ENCODE measurements around the gene EGFL8. TPM values are rescaled to one million over a fixed set of nuclear protein-coding genes. Genes with fewer than 3 reads are reported as not detected.
"Not testable (repeated sequence)": the region's sequence is repeated elsewhere in the genome, so short reads cannot be mapped to it uniquely, and the experiment has no call there.

The EGFL8 gene
- 0.64 and 2.3 TPM in 2 replicates for total RNA-seq

DNA sequence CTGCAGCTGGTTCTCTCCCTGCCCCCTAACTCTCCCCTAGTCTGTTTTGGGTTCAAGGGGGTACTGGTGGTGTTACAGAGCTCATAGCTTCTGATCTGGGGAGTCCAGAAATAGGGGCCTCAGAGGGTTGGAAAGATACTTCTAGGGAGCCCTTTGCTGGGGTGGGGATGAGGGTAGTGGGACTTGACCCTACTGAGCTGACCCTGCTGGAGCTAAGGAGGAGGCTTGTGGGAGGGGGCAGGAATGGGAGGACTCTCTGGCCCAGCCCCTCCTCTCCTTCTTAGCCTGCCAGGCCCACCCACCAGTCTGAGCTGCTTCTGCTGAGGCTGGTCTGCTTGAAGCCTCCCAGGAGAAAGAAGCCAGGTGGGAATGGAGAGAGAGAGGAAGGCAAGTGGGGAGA lies at the start of gene EGFL8:
TSS of gene EGFL8 (plus strand) at position 301 of the 400 bp plus-strand sequence. CDS start 1,571 bp downstream, outside the sequence.
- no peak for DNase-seq (ENCODE audit: low read depth in 2 of 2)

GRCh38 chr6:32114796-32115195 lies 49.6 kb upstream of the EGFL8 start:
- DNase-seq (ENCODE audit: low read depth in 2 of 2) = peak; percentile 42 to 54

GRCh38 chr6:32115623-32116022 lies 48.8 kb upstream of the EGFL8 start:
- no peak for DNase-seq (ENCODE audit: low read depth in 2 of 2)

DNA sequence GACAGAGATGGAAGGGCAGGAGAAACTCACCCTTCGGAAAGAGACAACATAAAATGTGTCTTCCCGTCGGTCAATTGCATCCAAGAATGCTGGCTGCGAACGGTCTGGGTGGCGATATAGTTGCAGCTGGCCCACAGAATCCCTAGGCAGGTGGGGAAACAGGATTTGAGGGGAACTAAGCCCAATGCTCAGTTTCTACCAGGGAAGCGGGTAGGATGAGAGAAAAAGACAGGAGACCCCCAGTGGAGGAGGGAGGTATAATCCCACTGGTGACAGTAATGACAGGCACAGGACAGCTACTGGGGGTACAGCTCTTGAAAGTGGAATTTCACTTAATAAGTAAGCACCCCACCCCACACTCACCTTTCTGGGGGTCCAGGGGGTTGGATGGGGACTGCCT lies 47.7 kb upstream of the EGFL8 start:
- DNase-seq (ENCODE audit: low read depth in 2 of 2) = peak; percentile 26 to 35

DNA sequence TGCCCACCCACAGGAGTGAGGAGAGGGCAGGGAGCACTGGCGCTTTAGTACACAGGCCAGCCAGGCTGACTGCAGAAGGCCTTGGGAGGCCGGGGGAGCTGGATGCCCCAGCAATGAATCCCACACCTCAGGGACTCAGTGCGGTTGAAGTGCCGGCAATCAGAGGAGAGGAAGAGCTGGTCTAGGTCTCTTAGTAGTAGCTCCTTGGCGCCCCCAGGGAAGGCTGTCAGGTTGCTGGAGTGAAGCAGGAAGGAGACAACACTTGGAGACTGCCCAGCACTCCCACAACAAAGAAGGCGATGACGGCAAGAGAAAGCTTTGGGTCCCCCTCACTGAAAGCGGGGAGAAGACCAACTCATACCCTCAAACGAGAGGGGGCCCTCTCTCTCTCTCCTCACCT lies 46.9 kb upstream of the EGFL8 start:
- no peak for DNase-seq (ENCODE audit: low read depth in 2 of 2)

GRCh38 chr6:32118782-32119628 lies 45.4 kb upstream of the EGFL8 start:
- peak; percentile 64 to 89 for DNase-seq (ENCODE audit: low read depth in 2 of 2)

- no peak for DNase-seq (ENCODE audit: low read depth in 2 of 2)
Measured at GRCh38 chr6:32120573-32121059, 43.8 kb upstream of the EGFL8 start.

DNA sequence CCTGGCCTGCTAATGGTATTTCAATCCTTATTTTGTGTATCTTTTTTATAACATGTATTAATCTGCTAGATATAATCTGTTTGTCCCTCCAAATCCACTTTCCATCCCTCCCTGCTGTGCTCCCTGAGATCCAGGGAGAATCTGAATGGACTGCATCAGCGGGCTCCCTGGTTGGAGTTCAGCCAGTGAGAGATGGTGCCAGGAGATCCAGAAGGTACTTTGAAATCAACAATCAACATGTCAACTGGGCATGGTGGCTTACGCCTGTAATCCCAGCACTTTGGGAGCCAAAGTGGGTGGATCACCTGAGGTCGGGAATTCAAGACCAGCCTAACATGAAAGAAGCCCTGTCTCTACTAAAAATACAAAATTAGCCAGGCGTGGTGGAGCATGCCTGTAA lies 40.7 kb upstream of the EGFL8 start:
- no peak for DNase-seq (ENCODE audit: low read depth in 2 of 2)

- DNase-seq (ENCODE audit: low read depth in 2 of 2) = no peak
Measured at GRCh38 chr6:32126880-32127279, 37.5 kb upstream of the EGFL8 start.

DNA sequence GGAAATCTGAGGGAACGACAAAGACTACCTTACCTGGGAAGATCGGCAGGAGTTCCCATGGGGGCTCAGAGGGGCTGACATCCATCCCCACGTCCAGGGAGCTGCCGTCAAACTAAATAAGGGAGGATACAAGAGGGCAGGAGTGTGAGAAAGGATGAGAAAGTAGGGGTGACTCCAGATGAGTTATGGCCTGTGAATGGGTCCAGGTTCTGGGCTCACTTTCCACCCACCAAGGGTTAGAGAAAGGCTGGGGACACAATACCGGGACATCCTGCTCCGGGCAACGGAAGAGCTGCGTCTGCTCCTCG lies 37.0 kb upstream of the EGFL8 start:
- no peak for DNase-seq (ENCODE audit: low read depth in 2 of 2)

DNA sequence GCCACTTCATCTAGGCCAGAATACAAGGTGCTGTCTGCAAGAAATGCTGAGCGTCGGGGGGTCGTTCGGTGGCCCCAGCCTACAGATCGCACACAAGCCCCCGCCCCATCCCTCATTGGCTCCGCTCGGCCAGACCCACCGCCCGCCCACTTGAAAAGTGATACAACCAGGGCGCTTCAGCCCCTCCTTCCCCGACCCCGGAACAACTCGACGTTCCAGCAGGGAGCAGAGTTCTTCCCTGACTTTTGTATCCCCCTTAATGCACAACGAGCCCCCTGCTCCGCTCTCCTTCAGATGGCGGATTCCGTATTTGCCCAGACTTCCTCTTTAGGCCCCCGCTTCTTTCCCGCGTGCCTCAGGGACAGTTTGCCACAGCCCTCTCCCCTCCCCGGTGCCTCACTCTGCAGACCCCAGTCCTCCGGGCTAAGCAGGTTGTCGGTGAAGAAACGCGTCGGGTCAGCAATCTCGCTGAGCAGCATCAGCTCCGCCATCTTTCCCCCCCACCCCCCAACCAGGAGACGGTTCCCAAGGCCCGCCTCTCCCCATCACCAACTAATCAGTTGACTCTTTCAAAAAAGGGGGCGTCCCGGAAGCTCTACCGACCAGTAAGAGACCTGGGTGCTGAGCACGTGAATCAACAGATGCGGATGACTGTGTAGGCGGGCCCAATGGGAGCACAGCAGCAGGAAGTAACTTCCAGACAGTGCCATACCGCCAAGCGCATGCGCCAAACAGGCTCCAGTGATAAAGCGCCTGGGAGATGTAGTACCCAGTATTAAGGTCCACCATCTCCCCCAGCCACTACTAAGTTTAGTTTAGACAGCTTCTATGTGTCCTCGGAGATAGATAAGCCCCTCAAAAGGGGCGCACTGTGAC lies 36.4 kb upstream of the EGFL8 start, which contains the start of gene ATF6B:
TSS of gene ATF6B (minus strand) at position 530 of the 876 bp plus-strand sequence. CDS start at position 491, 39 bp downstream.
- DNase-seq (ENCODE audit: low read depth in 2 of 2) = peak; percentile 99 to 100

GRCh38 chr6:32128751-32129296 lies 35.6 kb upstream of the EGFL8 start:
- no peak for DNase-seq (ENCODE audit: low read depth in 2 of 2)

- DNase-seq (ENCODE audit: low read depth in 2 of 2) = no peak
Measured at GRCh38 chr6:32129297-32130088, 34.9 kb upstream of the EGFL8 start.

- no peak for DNase-seq (ENCODE audit: low read depth in 2 of 2)
Measured at GRCh38 chr6:32131439-32131948, 32.9 kb upstream of the EGFL8 start.

DNA sequence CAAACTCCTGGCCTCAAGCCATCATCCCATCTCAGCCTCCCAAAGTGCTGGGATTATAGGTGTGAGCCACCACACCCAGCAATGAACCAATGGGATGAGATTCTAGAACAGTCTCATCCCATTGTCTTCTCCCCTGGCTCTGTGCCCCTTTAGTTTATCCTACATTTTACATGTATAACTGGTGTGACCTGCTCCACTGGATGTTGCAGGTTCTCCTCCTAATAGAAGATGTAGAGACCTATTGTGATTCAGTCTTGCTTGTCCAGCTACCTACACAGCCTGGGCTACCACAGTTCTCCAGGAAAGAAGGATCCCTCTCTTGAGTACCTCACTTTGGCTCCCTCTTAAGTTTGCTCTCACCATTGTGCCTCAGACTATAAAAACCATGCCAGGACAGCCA lies 32.3 kb upstream of the EGFL8 start:
- DNase-seq (ENCODE audit: low read depth in 2 of 2) = no peak

DNA sequence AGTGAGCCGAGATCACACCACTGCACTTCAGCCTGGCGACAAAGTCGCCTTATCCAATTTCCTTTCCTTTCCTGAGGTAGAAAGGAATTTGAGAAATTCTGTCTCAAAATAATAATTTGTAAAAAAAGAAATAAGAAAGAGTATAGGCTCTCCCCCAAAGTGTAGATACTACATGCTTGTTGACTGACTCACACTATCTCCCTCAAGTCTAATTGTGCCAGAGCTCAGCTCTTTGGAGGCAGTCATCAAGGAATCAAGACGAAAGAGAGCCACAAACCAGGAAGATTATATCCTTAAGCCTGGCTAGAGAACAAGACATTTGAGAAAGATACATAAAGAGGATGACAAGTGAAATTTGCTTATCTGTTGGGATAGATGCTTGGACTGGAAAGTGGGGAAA lies 30.6 kb upstream of the EGFL8 start:
- DNase-seq (ENCODE audit: low read depth in 2 of 2) = no peak

DNA sequence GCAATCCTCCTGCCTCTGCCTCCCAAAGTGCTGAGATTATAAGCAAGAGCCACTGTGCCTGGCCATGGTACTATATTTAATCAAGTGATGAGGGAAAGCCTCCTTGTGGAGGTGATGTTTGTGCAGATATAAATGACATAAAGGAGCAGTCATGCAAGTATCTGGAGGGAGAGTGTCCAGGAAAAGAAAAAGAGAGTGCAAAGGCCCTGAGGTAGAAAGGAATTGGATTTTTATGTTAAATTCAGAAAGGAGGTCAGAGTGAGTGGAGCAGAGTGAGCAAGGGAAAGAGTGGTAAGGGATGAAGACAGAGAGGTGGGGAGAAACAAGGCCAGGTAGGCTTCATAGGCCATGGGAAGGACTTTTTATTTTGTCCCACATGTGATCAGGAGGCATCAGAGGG lies 26.9 kb upstream of the EGFL8 start:
- no peak for DNase-seq (ENCODE audit: low read depth in 2 of 2)

DNA sequence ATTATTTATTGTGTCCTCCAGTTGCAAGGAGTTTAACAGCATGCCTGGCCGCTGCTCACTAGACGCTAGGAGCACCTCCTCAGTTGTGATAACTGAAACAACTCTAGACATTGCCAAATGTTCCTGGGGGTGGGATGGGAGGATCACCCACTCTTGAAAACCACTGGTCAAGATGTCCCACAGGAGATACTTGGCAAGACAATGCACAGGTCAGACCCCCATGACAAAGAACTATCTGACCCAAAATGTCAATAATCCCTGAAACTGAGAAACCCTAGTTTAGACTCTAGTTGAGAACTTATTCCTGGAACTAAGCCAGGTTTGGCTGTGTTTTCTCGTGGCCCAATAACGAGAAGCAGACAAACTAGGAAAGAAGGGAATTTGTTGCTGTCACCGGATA lies 24.8 kb upstream of the EGFL8 start:
- DNase-seq (ENCODE audit: low read depth in 2 of 2) = no peak

DNA sequence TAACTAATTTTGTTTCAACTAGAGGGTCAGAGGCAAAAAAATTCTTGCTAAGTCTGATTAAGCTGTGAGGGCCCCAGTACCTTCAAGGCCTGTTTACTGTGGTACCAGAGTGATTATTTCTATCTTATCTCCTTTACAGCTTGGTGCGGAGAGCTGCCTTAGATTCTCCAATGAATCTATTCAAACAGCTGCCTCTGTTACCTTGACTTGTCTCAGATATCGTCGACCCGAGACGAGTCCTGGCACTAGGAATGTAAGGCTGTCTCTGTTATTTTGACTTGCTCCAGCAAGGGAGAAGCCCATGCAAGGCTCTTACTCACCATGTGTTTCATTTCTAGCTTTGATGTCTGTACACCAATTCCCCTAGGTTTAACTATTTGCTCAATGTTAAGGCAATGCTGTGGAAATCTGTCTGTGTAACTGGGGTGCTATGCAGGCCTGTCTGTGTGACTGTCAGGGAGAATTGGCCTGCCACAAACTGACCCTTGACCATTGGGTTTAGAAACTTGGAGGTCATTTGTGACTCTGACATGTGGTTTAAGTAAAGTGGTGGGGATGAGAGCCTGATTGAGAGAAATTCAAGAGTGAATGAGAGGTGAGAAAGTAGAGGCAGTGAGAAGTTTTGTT lies 23.9 kb upstream of the EGFL8 start:
- DNase-seq (ENCODE audit: low read depth in 2 of 2) = no peak

DNA sequence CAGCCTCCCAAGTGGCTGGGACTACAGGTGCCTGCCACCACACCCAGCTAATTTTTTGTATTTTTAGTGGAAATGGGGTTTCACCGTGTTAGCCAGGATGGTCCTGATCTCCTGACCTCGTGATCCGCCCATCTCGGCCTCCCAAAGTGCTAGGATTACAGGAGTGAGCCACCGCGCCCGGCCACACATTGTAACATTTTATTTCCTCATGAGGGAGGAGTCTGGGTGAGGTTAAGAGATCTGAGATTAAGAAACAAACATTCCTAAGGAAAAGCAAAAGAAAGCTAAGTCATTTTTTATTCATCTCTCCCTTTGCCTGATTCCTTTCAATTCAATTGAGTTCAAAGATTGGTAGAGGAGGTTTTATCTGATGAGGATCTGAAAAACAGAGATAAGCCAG lies 20.2 kb upstream of the EGFL8 start:
- not testable (repeated sequence) for DNase-seq (ENCODE audit: low read depth in 2 of 2)

DNA sequence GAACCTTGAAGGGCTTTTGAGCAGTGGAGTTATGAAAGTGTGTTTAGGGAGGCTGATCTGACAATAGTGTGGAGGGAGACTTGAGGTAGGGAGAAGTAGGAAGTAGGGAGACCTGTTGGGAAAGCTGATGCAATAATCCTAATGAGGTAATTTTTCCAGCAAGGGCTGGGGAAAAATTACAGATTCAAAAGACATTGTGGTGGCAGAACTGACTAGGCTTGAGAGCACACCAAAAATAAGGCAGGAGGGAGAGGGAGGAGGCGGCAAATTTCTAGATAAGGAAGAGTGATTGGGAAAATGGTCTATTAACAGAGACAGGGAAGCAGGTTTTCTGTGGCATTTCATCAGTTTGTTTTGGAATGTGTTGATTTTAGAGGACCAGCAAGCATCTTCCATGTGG lies 18.1 kb upstream of the EGFL8 start:
- DNase-seq (ENCODE audit: low read depth in 2 of 2) = no peak
